Measurements from ENCODE around the gene SP140L. TPM values are rescaled to one million over a fixed set of nuclear protein-coding genes. Genes with fewer than 3 reads are reported as not detected.

The SP140L gene
- polyA plus RNA-seq: 0.50 TPM in 1 of 2 replicates, not detected in the other

DNA sequence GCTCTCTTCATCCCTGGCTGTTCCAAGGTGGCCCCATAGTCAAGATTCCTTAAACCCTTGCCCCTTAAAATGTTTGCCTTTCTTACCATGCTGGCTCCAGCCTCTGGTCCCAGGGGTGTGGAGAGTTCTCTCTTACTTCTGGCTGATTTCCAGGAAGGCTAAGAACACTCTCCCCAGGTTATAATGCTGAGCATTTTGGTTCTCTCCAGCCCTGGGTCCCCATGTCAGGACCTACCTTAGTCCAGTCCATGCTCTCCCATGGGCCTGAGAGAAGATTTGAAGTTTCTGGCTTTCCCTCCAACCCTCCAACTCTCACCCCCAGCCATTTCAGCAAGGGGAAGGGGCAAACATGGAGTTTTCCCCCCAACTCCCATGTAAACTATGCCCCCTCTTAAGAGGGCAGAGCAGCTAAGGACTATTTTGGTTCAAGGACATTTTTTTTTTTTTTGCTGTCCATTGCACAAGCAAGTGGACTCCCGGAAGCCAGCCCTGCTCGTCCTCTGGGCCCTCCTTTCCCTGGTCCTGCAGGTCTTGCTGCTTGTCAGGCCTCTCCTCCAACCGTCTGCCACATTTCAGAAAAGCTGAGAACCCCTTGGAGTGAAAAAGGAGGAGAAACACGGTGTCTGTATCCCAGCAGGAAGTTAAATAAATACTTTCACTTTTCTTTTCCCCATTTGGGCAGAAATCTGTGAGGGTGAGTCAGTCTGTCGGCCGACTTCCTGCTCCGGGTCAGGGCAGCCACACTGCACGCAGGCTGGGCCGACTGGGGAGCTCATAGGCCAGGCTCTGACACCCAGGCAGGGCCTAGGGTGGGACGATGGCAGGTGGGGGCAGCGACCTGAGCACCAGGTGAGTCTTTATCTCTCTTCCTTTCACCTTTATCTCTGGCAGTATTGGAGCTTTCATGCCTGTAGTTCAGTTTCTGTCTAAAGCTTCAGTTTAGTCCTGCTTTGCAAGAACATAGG is at the start of gene SP140L:
SP140L (plus strand) TSS at position 741 of the 965 bp plus-strand sequence; CDS start at position 818, 77 bp downstream.

DNA sequence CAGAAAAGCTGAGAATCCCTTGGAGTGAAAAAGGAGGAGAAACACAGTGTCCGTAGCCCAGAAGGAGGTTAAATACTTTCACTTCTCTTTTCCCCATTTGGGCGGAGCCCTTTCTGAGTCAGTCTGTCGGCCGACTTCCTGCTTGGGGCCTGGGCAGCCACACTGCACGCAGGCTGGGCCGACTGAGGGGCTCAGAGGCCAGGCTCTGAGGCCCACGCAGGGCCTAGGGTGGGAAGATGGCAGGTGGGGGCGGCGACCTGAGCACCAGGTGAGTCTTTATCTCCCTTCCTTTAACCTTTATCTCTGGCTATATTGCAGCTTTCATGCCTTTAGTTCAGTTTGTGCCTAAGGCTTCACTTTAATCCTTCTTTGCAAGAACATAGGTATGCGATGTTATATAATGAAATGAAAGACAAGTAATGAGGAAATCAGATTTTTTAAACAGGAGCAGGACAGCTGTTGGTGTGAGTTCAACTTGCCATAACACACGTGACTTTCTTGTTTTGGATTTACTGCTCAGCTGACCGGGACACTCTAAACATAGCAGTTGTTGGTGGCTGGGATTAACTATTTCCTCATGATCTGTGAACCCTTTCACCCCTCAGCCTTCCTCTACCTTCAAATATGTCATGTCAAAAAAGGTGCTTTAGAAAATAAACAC is 89.2 kb downstream of the SP140L start, which contains the start of gene SP100:
SP100 (plus strand) TSS at position 141 of the 661 bp plus-strand sequence; CDS start at position 237, 96 bp downstream.

Other genes starting within 250 kb of the SP140L start
- gene SP110, start 107.2 kb upstream of the SP140L start, polyA plus RNA-seq: 2.8 and 10.6 TPM in 2 replicates
- gene SP140, start 101.5 kb upstream of the SP140L start, polyA plus RNA-seq: not detected in 2 replicates
- 0.05 TPM in 1 of 2 replicates, not detected in the other for gene SP100, start 89.0 kb downstream of the SP140L start, polyA plus RNA-seq

All from Purkinje cell (primary cell).